Testis (tissue), 3 donors: Measurements from ENCODE around the gene TPRG1. TPM values are rescaled to one million over a fixed set of nuclear protein-coding genes. Genes with fewer than 3 reads are reported as not detected.
A peak's percentile ranks its signal among the peaks of the same experiment; 100 is the strongest.

ENCODE experiments used
- DNase-seq: peaks from one replicate; pipeline ENCODE4 v3.0.0-alpha.2; 2019
- H3K27ac ChIP-seq, 2 donors: fragments of 200-600 bp; sonication (generic); one replicate each; pipeline ENCODE4 v1.5.1; 2019
- H3K27me3 ChIP-seq: fragments of 200-600 bp; sonication (generic); one replicate; pipeline ENCODE4 v1.5.1; 2019
- H3K36me3 ChIP-seq: fragments of 200-600 bp; sonication (generic); one replicate; pipeline ENCODE4 v1.5.1; 2017; ENCODE audit warnings: low read depth; ENCODE audit errors: missing control alignments
- H3K4me1 ChIP-seq: fragments of 200-600 bp; sonication (generic); one replicate; pipeline ENCODE4 v1.5.1; 2019
- H3K4me3 ChIP-seq, 2 donors: fragments of 200-600 bp; sonication (generic); one replicate each; pipeline ENCODE4 v1.5.1; 2017 to 2019
- H3K9me3 ChIP-seq: fragments of 200-600 bp; sonication (generic); one replicate; pipeline ENCODE4 v1.5.1; 2017
- POLR2A ChIP-seq: fragments of 450-650 bp; IDR thresholded peaks from one replicate; pipeline ENCODE4 v1.6.1; 2017; ENCODE audit warnings: antibody characterized with exemption, mild to moderate bottlenecking, moderate library complexity
- WGBS, 2 donors: methylation state at CpG; one replicate each; pipeline ENCODE4 v1.1.5; 2018; 5-methylcytosine and 5-hydroxymethylcytosine counted together
- intact Hi-C: fragments of 100-400 bp; cut with DNase I; formaldehyde crosslinking; loops from one replicate; pipeline ENCODE4 v1.15.1; 2023; ENCODE audit warnings: low total_unique reads
- polyA plus RNA-seq: library from polyadenylated mRNA; stranded (reverse); fragments of 350-450 nt; fragmentation: Illumina TruSeq; extraction: RNeasy Lipid Tissue Mini Kit (QIAGEN cat#74804); gene quantifications from one replicate; pipeline ENCODE4 v1.2.3, GENCODE V29; 2014; ENCODE audit warnings: low read depth, low replicate concordance; ENCODE audit not compliant: insufficient read depth
- total RNA-seq, 2 donors: library from RNA; depleted of rRNA; stranded (reverse); fragments of >200 nt; gene quantifications; one replicate each; pipeline ENCODE4 v1.2.3, GENCODE V29; 2016
- TF ChIP-seq, protein P1 (sequence below), 3 experiments: fragments of 450-650 bp in 2 of 3; fragments of 200-600 bp in 1 of 3; sonication (generic) in 1 of 3; IDR thresholded peaks; one replicate each; pipeline ENCODE4 v1.5.1; 2016 to 2019; ENCODE audit warnings: antibody characterized with exemption in 3 of 3, mild to moderate bottlenecking in 2 of 3, moderate library complexity in 1 of 3

TPRG1 gene
- total and polyA plus RNA-seq, 3 donors from 2014 or later, result 15.5 to 25.2 (median 15.9) TPM

DNA sequence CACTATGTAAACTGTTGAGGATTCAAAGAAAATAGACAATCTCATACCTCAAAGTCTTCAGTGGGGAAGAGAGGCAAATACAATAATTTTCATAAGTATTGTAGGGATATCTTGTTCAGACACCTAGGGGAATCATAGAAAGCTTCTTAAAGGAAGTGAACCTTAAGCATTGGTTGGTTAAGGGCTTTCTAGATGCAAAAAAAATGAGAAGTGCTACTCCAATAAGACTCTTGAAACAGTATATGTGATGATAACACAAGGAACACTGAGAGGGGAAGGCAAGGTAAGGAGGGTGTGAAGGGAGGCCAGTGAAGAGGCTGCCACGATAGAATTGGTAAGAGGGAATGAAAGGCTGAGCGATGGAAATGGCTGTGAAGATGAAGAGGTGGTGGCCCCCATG is 104.1 kb downstream of the TPRG1 start:
- no peaks in the 10 kb centered on the region for H3K27me3 ChIP-seq
- intact Hi-C loops, result no loop called here
- DNase-seq, result no peak
- no peaks in the 10 kb centered on the region for H3K9me3 ChIP-seq
- no peaks in the 10 kb centered on the region for H3K4me1 ChIP-seq
- 91 to 93% methylated on average over 2 of the region's 2 CpGs for WGBS, 2 donors
- no peak overlapping the region for H3K4me3 ChIP-seq
- H3K36me3 ChIP-seq, result no peaks in the 10 kb centered on the region
- TF ChIP-seq, protein P1, sequence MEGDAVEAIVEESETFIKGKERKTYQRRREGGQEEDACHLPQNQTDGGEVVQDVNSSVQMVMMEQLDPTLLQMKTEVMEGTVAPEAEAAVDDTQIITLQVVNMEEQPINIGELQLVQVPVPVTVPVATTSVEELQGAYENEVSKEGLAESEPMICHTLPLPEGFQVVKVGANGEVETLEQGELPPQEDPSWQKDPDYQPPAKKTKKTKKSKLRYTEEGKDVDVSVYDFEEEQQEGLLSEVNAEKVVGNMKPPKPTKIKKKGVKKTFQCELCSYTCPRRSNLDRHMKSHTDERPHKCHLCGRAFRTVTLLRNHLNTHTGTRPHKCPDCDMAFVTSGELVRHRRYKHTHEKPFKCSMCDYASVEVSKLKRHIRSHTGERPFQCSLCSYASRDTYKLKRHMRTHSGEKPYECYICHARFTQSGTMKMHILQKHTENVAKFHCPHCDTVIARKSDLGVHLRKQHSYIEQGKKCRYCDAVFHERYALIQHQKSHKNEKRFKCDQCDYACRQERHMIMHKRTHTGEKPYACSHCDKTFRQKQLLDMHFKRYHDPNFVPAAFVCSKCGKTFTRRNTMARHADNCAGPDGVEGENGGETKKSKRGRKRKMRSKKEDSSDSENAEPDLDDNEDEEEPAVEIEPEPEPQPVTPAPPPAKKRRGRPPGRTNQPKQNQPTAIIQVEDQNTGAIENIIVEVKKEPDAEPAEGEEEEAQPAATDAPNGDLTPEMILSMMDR (IDR thresholded peaks at IDR 0.05), result no peak
- no peak for TF ChIP-seq POLR2A
- H3K27ac ChIP-seq, result no peak overlapping the region

DNA sequence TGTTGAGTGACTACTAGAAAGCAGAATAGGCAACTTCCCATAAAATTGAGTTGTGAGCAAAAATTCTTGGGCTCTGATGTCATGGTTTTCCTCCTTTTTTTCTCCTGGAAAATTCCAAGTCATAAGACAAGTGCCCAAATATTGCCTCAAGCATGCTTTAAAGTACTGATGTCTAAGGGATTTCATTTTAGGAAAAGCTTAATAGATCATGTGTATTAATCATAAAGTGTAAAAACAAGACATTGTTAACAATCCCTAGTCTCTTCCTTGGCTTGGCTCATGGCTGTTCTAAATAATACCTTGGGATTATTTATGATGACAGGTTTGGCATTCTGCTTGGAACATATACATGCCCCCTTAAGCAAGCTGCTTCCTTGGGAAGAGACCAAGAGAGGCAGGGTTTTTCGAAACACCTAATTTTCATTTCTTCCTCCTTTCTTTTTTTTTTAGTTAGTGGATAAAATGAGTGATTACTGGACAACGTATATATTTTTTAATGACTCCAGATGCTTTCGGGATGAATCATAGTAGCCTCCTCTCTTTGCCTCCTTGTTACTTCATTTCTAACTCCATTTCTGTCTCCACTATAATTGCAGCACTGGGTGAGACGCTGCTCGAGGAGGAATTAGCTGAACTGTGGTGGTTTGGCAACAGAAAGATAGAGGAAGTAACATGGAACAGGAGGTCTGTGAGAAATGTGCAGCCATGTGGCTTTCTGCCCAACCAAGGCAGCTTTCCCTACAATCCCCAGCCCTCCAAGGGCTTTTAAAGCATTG is 104.9 kb downstream of the TPRG1 start:
- DNase-seq, result peak; percentile 22
- TF ChIP-seq, protein P1 (IDR thresholded peaks at IDR 0.05), result no peak
- no peak for TF ChIP-seq POLR2A
- intact Hi-C loops, result no loop called here
- no peaks in the 10 kb centered on the region for H3K27me3 ChIP-seq
- H3K4me3 ChIP-seq, result no peak overlapping the region
- no peaks in the 10 kb centered on the region for H3K9me3 ChIP-seq
- WGBS, 2 donors, result 50 to 51% methylated on average over 5 of the region's 5 CpGs
- H3K4me1 ChIP-seq, result no peaks in the 10 kb centered on the region
- no peak overlapping the region for H3K27ac ChIP-seq
- H3K36me3 ChIP-seq, result no peaks in the 10 kb centered on the region

DNA sequence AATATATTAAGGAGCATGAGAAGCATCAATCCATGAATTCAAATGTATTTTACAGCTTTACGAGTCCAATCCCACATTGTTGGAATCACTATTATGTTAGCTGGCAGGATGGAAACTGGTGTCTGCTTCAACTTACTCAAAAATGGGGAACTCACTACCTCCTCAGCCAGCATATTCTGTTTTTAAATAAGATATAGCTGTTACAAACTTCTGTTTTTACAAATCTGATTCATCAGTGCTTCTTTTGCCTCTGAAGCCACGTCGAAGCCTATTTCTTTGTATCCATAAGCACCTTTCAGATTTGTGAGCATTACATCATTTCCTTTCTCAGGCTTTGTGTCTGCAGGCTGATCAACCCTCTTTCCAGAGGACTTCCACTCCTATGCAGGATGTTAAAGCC is 105.9 kb downstream of the TPRG1 start:
- intact Hi-C loops, result no loop called here

DNA sequence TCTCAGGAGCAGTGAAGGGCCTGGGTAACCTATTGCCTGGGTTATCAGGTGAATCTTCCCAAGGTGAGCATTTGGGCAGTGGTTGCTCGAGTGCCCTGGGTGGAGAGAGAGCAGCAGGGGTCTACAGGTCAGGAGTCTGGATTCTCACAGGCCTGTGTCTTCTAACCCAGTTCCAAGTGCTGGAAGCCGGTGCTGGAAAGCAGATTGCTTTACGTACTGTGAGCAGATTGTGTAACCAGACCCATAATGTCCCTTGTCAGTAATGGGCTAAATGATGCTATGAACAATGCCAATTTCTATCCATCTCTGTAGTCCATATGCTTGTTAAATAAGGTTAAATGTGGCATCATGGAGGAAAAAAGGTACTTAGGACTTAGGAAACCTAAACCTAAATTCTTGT is 106.5 kb downstream of the TPRG1 start:
- H3K27me3 ChIP-seq, result no peaks in the 10 kb centered on the region
- no peaks in the 10 kb centered on the region for H3K4me1 ChIP-seq
- H3K27ac ChIP-seq, result no peak overlapping the region
- intact Hi-C loops, result no loop called here
- no peak for TF ChIP-seq POLR2A
- TF ChIP-seq, protein P1 (IDR thresholded peaks at IDR 0.05), result no peak
- no peaks in the 10 kb centered on the region for H3K9me3 ChIP-seq
- WGBS, 2 donors, result 81 to 92% methylated on average over 3 of the region's 3 CpGs
- no peaks in the 10 kb centered on the region for H3K36me3 ChIP-seq
- H3K4me3 ChIP-seq, result no peak overlapping the region
- DNase-seq, result no peak

More for the DNA sequence above, 105.9 kb downstream of the TPRG1 start:
- WGBS, 2 donors, result 79 to 87% methylated on average over 3 of the region's 3 CpGs
- Histone ChIP-seq H3K27ac (no peak overlapping the region), H3K27me3 (no peaks in the 10 kb centered on the region), H3K4me1 (no peaks in the 10 kb centered on the region), H3K36me3 (no peaks in the 10 kb centered on the region), H3K4me3 (no peak overlapping the region), H3K9me3 (no peaks in the 10 kb centered on the region)
- no peak for TF ChIP-seq POLR2A
- TF ChIP-seq, protein P1 (IDR thresholded peaks at IDR 0.05), result no peak
- DNase-seq, result no peak

DNA sequence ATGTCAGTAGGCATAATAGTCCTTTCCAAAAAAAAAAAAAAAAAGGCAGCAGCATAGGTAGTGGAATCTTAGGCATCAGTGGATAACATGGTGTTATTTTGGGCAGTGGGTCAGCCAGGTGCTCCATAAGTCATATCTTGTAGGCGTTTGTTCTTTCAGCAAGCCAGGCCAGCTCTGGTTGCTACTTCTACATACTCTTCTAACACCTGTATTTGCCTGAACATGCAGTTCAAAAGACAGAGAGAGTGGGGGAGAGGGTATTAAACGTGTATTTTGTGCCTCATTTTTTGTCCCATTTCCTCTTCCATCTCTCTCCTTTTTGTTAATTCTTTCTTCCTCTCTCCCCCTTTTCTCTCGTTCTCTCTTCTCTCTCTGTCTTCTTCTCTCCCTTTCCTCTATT is 110.4 kb downstream of the TPRG1 start:
- intact Hi-C loops, result no loop called here

More for the DNA sequence above, 110.4 kb downstream of the TPRG1 start:
- Histone ChIP-seq H3K36me3 (no peaks in the 10 kb centered on the region), H3K27me3 (no peaks in the 10 kb centered on the region), H3K4me3 (no peak overlapping the region), H3K4me1 (no peaks in the 10 kb centered on the region), H3K27ac (no peak overlapping the region), H3K9me3 (no peaks in the 10 kb centered on the region)
- 83 to 95% methylated on average over 3 of the region's 3 CpGs for WGBS, 2 donors
- no peak for DNase-seq
- TF ChIP-seq, protein P1 (IDR thresholded peaks at IDR 0.05), result no peak
- TF ChIP-seq POLR2A, result no peak
